HG03139 (cell line): ENCODE measurements around the gene TAB2.
"Not testable (repeated sequence)": the region's sequence is repeated elsewhere in the genome, so short reads cannot be mapped to it uniquely, and the experiment has no call there.

ENCODE experiments used
- ATAC-seq: cut with Tn5 transposase; IDR thresholded peaks from one replicate; pipeline ENCODE4 v1.9.1; 2021; ENCODE audit not compliant: unreplicated experiment

TAB2 gene

DNA sequence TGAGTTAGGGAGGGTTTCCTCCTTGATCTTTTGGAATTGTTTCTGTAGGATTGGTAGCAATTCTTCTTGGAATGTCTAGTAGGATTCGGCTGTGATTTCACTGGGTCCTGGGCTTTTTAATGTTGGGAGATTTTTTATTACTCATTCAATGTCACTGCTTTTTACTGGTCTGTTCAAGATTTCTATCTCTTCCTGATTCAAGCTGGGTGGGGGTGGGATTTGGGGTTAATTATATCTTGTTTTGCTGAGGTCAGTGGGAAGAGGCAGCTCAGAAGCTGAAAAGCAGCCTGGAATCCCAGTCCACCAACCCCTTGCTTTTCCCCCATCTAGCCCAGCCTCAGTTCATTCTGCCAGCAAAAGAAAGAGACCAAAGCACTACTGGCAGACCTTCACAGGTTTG lies 122.1 kb downstream of the TAB2 start:
- no peak for ATAC-seq

DNA sequence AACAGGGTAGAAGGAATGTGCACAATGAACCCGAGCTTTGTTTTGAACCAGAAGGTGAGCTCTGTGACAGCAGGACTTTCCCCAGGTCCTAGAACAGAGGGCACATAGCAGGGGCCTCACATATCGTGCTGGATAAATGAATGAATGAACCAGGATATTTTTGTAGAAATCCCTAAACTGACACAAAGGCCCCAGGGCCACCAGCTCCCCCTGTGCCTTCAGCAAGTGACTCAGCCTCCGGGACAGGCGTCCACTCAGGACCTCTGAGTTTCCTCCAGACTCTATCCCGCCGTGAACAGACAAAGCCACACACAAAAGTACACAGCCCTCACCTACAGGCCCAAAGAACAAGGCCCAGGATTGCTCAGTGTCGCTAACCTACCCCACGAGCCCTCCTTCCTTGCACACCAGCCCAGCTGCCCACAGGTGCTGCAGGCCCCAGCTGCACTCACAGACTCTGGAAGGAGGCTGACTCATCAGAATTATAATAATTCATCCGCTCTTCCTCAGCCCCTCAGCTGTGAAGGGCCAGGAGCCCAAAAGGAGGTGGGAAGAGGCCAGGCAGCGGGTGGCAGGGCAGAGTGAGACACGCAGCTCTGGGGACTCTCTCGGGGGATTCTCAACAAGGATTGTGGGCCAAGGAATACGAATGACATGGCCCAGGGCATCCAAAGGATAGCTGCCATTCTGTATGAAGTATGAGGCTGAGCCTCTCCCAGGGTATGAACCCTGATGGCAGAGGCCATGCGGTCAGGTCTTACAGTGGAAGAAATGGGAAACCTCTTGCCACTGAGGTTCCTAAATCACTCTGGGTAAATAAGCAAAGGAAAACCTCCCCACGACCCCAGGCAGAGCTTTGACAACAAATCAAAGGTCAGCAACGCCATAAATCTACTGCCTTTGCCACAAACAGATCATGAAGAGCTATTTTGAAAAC lies 123.5 kb downstream of the TAB2 start:
- no peak for ATAC-seq

DNA sequence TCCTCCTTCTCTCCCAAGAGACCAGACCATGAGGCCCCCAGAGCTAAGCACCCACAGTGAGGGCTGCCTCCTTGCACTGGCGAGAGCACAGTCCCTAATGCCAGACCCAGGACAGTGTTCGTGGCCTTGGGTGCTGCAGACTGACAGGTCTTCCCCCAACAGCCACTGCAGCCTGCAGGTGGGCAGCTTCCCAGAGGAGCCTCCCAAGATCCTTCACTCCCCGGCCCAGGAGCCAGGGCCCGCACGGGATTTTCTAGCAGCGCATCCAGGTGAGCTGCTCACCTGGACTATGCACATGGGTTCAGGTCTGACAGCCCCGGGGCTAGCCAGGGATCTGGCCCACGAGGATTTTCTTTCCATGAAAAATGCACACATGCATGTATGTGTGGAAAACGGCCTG lies 124.2 kb downstream of the TAB2 start:
- no peak for ATAC-seq

DNA sequence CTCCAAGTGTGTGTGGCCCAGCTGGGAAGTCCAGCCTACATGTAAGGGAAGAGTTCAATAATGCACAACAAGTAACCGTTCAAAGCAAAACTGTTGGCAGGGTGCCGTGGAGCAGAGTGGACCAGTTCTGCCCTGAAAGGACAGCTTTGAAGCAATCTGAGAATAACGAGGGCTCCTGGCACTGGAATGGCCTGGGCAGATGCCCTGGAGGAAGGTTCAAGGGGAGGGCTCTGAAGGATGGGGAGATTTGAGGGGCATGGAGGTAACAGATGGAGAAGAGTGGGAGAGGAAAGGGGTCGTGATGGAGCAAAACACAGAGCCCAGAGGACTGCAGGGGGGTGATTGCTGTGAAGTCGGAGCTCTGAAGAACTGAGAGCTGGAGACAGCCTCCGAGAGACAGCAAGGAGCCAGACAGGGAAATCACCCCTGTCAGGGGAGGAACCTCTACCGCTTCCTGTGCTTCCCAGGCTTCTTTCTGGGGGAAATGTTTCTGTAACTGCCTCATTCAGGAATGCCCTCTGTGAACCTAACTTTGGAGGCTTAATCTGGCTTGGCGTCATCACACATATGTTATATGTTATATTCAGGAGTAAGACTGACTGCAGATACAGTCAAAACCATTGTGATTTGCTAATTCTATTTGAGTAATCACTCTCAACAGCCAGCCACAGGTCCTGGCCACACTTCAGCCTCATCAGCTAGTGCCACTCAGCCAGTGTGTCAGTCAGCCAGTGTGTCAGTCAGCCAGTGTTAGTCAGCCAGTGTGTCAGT lies 126.1 kb downstream of the TAB2 start:
- no peak for ATAC-seq

- ATAC-seq = not testable (repeated sequence)
Measured at GRCh38 chr6:149444360-149445094, 127.0 kb downstream of the TAB2 start.

DNA sequence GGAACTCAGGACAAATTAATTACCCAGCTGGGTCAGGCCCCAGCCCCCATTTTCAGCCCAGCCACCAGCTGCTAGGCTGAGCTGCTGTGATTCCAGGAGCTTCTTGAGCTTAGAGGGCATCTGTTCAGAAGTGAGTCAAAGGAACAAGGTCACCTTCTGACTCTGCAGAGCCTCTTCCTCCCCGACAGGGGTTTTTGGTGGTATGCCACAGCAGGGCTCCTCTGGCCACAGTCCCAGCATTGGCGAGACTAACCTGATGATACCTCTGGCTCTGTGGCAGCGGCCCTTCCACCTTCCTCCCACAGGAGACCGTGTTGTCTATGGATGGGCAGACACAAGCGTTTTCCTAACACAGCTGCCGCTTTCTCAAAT lies 127.6 kb downstream of the TAB2 start:
- ATAC-seq = no peak

GRCh38 chr6:149445573-149445972 lies 128.1 kb downstream of the TAB2 start:
- ATAC-seq = no peak

DNA sequence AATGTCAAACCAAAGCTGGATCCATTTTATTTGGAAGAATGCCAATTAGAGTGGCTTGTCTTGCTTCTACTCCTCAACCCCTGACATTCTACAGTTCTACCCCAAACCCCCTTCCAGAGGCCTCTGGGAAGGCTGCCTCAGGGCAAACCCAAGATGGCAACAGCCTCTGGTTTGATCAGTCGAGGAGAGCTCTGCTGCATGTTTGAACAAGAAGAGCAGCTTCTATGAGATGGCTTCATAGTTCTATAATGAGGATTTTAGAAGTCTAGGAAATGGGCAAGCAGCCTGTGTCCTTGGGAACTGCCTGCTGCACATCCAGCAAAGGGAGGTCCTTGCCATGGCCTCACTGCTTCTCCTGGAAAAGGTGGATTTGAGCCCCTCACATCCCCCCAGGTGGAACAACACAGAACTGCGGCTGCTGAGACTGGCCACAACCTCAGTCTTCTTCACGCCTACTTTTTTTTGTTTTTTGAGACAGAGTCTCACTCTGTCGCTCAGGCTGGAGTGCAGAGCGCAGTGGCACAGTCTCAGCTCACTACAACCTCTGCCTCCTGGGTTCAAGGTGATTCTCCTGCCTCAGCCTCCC lies 129.4 kb downstream of the TAB2 start:
- no peak for ATAC-seq

DNA sequence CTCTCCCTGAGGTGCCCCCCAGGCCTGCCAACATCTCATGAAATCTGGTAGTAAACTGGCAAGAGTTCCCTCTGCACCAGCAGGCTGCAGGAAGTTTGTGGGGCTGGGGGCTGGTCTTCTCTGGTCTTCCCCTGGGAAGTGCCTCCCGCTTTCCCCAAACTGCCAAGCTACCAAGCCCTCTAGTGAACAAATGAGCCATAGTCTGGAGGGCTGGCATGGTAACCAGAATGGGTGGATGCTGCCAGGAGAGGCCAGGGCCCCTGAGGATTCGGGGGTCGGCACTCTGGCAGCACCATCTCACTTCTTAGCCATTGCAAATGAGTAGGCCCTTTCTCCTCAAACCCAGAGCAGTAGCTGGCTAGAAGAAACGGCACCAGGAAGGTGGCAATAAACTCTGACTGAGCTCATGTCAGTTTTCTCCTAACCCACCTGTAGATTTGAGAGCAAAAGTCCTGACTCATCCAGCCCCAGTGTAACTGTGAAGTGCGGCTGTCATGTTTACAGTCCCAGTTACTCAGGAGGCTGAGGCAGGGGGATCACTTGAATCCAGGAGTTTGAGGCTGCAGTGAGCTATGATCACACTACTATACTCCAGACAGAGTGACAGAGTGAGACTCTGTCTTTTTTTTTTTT lies 131.4 kb downstream of the TAB2 start:
- ATAC-seq = no peak

- no peak for ATAC-seq
Measured at GRCh38 chr6:149449831-149450678, 132.5 kb downstream of the TAB2 start.

DNA sequence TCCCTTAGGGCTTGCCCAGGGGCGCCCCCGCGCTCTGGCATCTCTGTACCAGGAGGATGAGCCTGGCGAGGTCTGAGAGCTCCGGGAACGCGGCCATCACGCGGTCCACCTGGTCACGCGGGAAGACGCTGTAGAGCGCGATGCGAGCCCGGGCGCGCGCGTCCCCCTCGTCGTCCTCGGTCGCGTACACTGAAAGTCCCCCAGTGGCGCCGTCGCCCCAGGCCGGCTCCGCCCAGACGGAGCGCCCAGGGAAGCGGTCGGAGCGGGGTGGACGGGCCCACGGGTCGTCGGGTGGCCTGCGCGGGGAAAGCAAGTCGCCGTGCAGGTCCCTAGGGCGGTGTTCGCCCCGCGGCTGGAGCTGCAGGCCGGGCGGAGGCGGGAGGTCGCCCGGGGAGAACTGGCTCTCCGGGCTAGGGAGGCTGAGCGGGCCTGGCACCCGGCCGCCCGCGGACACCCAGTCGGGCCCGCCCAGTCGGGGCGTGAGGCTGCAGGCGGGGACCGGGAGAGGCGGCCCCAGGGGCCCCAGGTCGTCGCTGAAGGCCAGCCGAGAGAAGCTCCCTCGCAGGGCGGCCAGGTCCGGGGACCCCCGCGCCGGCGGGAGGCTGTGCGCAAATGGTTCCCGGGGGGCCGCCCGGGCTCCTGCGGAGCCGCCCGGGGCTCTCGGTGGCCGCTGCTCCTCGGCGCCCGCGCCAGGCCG lies 133.3 kb downstream of the TAB2 start:
- ATAC-seq = no peak

DNA sequence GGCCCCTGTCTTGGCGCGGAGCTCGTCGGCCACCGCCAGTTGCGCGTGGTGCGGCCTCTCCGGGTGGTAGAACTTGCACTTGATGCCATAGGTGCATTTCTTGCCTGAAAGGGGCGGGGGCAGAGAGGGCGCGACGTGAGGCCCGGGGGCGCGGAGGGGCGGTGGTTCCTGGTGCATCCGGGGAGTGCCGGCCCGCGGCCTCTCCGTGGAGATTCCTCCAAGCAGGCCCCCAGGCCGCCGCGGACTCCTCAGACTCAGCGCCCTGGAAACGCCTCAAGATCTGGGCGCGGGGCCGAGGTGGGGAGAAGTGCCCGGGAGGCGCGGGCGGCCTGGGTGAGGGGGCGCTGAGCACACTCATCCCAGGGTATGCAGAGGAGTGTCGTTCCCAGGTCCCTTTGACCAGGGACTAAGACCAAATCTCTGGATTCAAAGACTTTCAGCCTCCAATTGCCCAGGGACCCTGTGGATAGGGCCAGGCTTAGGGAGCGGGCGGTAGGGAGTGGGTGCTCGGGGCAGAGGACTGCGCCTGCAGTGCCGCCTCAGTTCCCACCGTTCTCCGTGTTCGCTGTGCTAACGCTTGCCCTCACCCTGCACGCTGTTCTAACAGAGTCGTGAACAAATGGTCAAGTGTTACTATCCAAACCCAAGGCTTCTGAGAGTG lies 134.0 kb downstream of the TAB2 start:
- no peak for ATAC-seq

DNA sequence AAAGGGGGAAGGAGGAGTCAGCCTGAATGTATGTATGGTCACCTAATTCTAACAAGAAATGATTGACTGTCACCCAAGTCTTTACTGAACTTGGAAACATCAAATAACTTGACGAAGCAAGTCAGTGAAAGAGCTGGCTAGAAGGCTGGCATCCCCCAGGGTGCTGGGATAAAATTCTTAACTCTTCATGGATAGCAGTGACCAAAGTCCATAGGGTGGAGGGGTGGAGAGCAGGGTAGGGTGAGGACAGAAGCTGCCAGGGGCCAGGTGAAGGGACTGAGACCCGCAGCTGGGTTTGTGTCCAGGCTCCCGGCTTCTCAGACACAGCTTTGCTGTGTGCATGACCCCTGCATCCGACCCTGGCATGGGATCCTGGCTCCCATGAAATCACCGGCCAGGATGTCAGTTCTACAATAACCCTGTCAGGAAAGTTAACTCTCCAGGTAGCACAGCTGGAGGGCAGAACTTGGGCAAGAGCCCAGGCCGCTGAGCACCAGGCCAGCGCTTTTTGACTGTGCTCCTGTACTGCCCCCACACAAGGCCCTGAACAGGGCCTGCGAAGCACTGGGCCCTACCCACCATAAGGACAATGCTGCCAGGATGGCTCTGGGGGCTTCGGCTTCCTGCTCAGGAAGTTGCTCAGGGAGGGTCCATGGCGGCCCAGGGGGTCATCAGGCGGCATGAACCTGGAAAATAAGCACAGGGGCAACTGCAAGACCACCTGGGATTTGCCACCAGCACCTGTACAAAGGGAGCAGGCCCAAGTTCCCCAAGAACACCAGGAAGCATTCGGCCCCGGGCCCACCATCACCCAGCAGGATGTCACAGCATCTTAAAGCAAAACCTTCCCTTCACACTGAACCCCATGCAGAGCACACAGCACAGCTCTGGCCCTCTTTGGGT lies 134.8 kb downstream of the TAB2 start:
- ATAC-seq = no peak

DNA sequence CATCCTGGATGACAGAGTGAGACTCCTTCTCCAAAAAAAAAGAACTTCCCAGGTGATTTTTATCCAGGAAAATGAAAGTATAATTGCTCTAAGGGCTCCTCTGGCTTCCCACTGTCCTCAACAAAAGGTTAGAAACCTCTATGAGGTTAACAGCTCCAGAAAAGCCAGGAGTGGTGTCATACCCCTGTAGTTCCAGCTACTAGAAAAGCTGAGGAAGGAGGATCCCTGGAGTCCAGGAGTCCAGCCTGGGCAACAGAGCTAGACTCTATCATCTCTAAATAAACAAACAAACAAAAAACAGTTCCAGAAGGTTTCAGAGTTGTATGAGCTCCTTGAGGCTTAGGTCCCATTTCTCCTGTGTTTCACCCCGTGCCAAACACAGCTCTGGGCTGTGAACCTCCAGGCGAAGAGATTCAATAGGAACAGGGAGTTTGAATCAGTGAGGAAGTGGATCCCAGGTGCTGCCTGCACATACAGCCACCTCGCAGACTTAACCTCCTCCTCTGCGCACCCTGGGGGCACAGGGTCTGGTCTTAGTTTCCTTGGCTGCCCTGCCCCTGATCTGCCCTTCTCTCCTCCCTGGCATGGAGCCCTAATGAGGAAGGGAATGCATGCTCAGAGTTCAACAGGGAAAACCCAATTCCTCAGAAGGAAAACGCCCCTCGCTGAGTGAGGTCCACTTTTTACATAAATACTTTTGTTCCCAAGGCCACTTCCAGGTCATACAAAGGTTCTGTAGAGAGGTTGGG lies 136.3 kb downstream of the TAB2 start:
- no peak for ATAC-seq

- ATAC-seq = no peak
Measured at GRCh38 chr6:149454346-149454848, 136.9 kb downstream of the TAB2 start.

- ATAC-seq = no peak
Measured at GRCh38 chr6:149455031-149455732, 137.7 kb downstream of the TAB2 start.
